ENCODE results near the gene MIDN.

The MIDN gene

DNA sequence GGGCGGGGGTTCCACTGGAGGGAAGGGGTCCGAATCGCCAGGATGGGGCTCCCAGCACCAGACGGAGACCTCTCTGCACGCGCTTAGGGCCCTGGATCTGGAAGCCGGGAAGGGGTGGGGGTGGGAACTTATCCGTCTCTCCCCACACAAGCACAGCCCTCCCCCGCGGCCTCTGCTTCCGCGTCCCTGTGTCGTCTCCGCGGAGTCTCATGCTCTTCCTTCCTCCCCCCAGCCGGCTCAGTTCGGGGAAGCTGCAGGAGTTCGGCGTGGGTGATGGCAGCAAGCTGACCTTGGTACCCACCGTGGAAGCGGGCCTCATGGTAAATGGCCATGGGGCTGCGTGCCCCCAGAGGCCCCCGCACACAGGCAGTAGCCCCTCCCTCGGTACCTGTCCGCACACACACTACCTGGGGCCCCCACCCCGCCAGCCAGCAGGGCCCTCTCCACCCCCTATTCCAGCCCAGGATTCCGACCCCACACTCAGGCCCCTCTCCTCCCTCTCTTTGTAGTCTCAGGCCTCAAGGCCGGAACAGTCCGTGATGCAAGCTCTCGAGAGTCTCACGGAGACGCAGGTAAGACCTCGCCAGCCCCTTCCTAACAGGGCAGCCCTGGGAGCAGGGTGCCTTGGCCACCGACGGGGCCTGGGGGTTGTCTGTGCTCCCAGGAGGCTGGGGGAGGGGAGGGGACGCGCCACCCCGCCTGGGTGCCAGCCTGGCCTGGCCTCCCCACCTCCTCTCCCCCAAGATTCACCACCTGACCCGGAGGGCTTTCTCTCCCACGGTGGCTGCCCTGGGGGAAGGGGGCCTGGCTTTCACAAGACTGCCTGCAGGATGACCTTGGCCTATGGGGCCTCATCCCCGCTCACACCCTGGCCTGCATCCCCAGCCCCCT is 3.2 kb downstream of the MIDN start (continued):
- TF ChIP-seq, protein P1, sequence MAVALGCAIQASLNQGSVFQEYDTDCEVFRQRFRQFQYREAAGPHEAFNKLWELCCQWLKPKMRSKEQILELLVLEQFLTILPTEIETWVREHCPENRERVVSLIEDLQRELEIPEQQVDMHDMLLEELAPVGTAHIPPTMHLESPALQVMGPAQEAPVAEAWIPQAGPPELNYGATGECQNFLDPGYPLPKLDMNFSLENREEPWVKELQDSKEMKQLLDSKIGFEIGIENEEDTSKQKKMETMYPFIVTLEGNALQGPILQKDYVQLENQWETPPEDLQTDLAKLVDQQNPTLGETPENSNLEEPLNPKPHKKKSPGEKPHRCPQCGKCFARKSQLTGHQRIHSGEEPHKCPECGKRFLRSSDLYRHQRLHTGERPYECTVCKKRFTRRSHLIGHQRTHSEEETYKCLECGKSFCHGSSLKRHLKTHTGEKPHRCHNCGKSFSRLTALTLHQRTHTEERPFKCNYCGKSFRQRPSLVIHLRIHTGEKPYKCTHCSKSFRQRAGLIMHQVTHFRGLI (tag by site-specific recombination; IDR thresholded peaks at IDR 0.05) = no peak
- no peak for TF ChIP-seq ZNF610 (tag by site-specific recombination; IDR thresholded peaks at IDR 0.05; ENCODE audit: borderline replicate concordance)
- no peak for TF ChIP-seq OVOL3 (tag by site-specific recombination; IDR thresholded peaks at IDR 0.05)
- no peak for TF ChIP-seq ZNF324 (tag by site-specific recombination; IDR thresholded peaks at IDR 0.05)
- peak; percentile 73; the same call in 1 of the 2 replicates for TF ChIP-seq PRDM2 (tag by site-specific recombination; IDR thresholded peaks at IDR 0.05; ENCODE audit: borderline replicate concordance)
- TF ChIP-seq ZBTB1 (tag by site-specific recombination; IDR thresholded peaks at IDR 0.05) = no peak
- TF ChIP-seq ZNF544 (tag by site-specific recombination; IDR thresholded peaks at IDR 0.05) = no peak
- TF ChIP-seq, protein P2, sequence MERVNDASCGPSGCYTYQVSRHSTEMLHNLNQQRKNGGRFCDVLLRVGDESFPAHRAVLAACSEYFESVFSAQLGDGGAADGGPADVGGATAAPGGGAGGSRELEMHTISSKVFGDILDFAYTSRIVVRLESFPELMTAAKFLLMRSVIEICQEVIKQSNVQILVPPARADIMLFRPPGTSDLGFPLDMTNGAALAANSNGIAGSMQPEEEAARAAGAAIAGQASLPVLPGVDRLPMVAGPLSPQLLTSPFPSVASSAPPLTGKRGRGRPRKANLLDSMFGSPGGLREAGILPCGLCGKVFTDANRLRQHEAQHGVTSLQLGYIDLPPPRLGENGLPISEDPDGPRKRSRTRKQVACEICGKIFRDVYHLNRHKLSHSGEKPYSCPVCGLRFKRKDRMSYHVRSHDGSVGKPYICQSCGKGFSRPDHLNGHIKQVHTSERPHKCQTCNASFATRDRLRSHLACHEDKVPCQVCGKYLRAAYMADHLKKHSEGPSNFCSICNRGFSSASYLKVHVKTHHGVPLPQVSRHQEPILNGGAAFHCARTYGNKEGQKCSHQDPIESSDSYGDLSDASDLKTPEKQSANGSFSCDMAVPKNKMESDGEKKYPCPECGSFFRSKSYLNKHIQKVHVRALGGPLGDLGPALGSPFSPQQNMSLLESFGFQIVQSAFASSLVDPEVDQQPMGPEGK (tag by site-specific recombination; IDR thresholded peaks at IDR 0.05) = peak; percentile 97
- no peak for TF ChIP-seq KLF10 (tag by site-specific recombination; IDR thresholded peaks at IDR 0.05)
- no peak; the same call in 1 of the 2 replicates for TF ChIP-seq KLF9 (tag by site-specific recombination; IDR thresholded peaks at IDR 0.05; ENCODE audit: low read depth)
- no peak for TF ChIP-seq ZNF112 (tag by site-specific recombination; IDR thresholded peaks at IDR 0.05)
- no peak for TF ChIP-seq YY2 (tag by site-specific recombination; IDR thresholded peaks at IDR 0.05)
- TF ChIP-seq, protein P3, sequence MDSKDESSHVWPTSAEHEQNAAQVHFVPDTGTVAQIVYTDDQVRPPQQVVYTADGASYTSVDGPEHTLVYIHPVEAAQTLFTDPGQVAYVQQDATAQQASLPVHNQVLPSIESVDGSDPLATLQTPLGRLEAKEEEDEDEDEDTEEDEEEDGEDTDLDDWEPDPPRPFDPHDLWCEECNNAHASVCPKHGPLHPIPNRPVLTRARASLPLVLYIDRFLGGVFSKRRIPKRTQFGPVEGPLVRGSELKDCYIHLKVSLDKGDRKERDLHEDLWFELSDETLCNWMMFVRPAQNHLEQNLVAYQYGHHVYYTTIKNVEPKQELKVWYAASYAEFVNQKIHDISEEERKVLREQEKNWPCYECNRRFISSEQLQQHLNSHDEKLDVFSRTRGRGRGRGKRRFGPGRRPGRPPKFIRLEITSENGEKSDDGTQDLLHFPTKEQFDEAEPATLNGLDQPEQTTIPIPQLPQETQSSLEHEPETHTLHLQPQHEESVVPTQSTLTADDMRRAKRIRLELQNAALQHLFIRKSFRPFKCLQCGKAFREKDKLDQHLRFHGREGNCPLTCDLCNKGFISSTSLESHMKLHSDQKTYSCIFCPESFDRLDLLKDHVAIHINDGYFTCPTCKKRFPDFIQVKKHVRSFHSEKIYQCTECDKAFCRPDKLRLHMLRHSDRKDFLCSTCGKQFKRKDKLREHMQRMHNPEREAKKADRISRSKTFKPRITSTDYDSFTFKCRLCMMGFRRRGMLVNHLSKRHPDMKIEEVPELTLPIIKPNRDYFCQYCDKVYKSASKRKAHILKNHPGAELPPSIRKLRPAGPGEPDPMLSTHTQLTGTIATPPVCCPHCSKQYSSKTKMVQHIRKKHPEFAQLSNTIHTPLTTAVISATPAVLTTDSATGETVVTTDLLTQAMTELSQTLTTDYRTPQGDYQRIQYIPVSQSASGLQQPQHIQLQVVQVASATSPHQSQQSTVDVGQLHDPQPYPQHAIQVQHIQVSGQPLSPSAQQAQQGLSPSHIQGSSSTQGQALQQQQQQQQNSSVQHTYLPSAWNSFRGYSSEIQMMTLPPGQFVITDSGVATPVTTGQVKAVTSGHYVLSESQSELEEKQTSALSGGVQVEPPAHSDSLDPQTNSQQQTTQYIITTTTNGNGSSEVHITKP (tag by site-specific recombination; IDR thresholded peaks at IDR 0.05) = peak; percentile 81
- peak; percentile 14; the same call in 1 of the 2 replicates for TF ChIP-seq ZNF629 (tag by site-specific recombination; IDR thresholded peaks at IDR 0.05)
- no peak for TF ChIP-seq ZSCAN16 (tag by site-specific recombination; IDR thresholded peaks at IDR 0.05)
- TF ChIP-seq ZNF169 (tag by site-specific recombination; IDR thresholded peaks at IDR 0.05) = no peak
- peak; percentile 61 for TF ChIP-seq PRDM1 (tag by site-specific recombination; IDR thresholded peaks at IDR 0.05)
- TF ChIP-seq ZSCAN23 (tag by site-specific recombination; IDR thresholded peaks at IDR 0.05) = no peak; the same call in 1 of the 2 replicates
- no peak for TF ChIP-seq ZNF114 (tag by site-specific recombination; IDR thresholded peaks at IDR 0.05)
- no peak for TF ChIP-seq ZNF23 (tag by site-specific recombination; IDR thresholded peaks at IDR 0.05; ENCODE audit: borderline replicate concordance)
- TF ChIP-seq ZNF561 (tag by site-specific recombination; IDR thresholded peaks at IDR 0.05; ENCODE audit: borderline replicate concordance) = no peak
- no peak for TF ChIP-seq SCRT1 (tag by site-specific recombination; IDR thresholded peaks at IDR 0.05; ENCODE audit: borderline replicate concordance)
- no peak for TF ChIP-seq OSR2 (tag by site-specific recombination; IDR thresholded peaks at IDR 0.05)
- no peak for TF ChIP-seq ZNF174 (tag by site-specific recombination; IDR thresholded peaks at IDR 0.05)
- TF ChIP-seq ZNF214 (tag by site-specific recombination; IDR thresholded peaks at IDR 0.05; ENCODE audit: borderline replicate concordance) = no peak
